Ectodermal cell (in vitro differentiated cells): ENCODE results near the gene MSH5.

Experiments used
- H3K27ac ChIP-seq: 2 replicates; pipeline ENCODE4 v1.7.0; 2013; ENCODE audit warnings: mild to moderate bottlenecking, low read depth, low read length; ENCODE audit not compliant: insufficient read depth, poor library complexity, severe bottlenecking
- H3K27me3 ChIP-seq: 2 replicates; pipeline ENCODE4 v1.7.0; 2013; ENCODE audit warnings: mild to moderate bottlenecking, low read length; ENCODE audit not compliant: insufficient read depth, control insufficient read depth, poor library complexity, severe bottlenecking
- H3K36me3 ChIP-seq: one replicate; pipeline ENCODE4 v1.7.0; 2013; ENCODE audit warnings: low read length; ENCODE audit not compliant: control insufficient read depth, insufficient read depth
- H3K4me1 ChIP-seq: one replicate; pipeline ENCODE4 v1.7.0; 2013; ENCODE audit warnings: low read length; ENCODE audit not compliant: control insufficient read depth, insufficient read depth
- H3K4me3 ChIP-seq: 2 replicates; pipeline ENCODE4 v1.7.0; 2013; ENCODE audit warnings: low read depth, low read length, control low read depth; ENCODE audit not compliant: insufficient read depth
- H3K9me3 ChIP-seq: 2 replicates; pipeline ENCODE4 v1.7.0; 2013; ENCODE audit warnings: mild to moderate bottlenecking, low read length, moderate library complexity; ENCODE audit not compliant: control insufficient read depth
- WGBS, 2 experiments: methylation state at CpG; one replicate each; pipeline ENCODE4 v1.1.7; 2013; ENCODE audit warnings: missing lambda C conversion rate in 2 of 2; 5-methylcytosine and 5-hydroxymethylcytosine counted together

MSH5 gene

GRCh38 chr6:31711233-31711632, 28.6 kb upstream of the MSH5 start:
- Histone ChIP-seq H3K4me1 (peaks cover 34% of the 10 kb centered on the region), H3K4me3 (no peak overlapping the region), H3K36me3 (no peaks in the 10 kb centered on the region), H3K27me3 (peaks cover 50% of the 10 kb centered on the region), H3K27ac (no peak overlapping the region), H3K9me3 (no peaks in the 10 kb centered on the region)
- WGBS, 2 experiments: 81 to 84% methylated on average over 8 of the region's 8 CpGs

GRCh38 chr6:31712296-31712695, 27.5 kb upstream of the MSH5 start:
- no peaks in the 10 kb centered on the region for H3K9me3 ChIP-seq
- WGBS, 2 experiments: 91 to 95% methylated on average over 8 of the region's 8 CpGs

GRCh38 chr6:31713465-31713864, 26.3 kb upstream of the MSH5 start:
- Histone ChIP-seq H3K27me3 (peaks cover 38% of the 10 kb centered on the region), H3K27ac (peak overlapping the region; percentile 71), H3K4me1 (peaks cover 34% of the 10 kb centered on the region), H3K4me3 (no peak overlapping the region), H3K36me3 (no peaks in the 10 kb centered on the region), H3K9me3 (no peaks in the 10 kb centered on the region)
- WGBS, 2 experiments: 73% methylated on average over 4 of the region's 4 CpGs

More at GRCh38 chr6:31712296-31712695, 27.5 kb upstream of the MSH5 start:
- peaks cover 34% of the 10 kb centered on the region for H3K4me1 ChIP-seq
- H3K27me3 ChIP-seq: peaks cover 41% of the 10 kb centered on the region
- H3K4me3 ChIP-seq: no peak overlapping the region
- H3K36me3 ChIP-seq: no peaks in the 10 kb centered on the region
- H3K27ac ChIP-seq: no peak overlapping the region

GRCh38 chr6:31713991-31714684, 25.7 kb upstream of the MSH5 start:
- Histone ChIP-seq H3K36me3 (no peaks in the 10 kb centered on the region), H3K27me3 (peaks cover 38% of the 10 kb centered on the region), H3K9me3 (no peaks in the 10 kb centered on the region), H3K4me3 (no peak overlapping the region), H3K27ac (peak overlapping the region; percentile 71), H3K4me1 (peaks cover 34% of the 10 kb centered on the region)
- WGBS, 2 experiments: 8 to 10% methylated on average over 5 of the region's 5 CpGs

GRCh38 chr6:31715022-31715958, 24.5 kb upstream of the MSH5 start, which contains the start of gene LY6G6D:
LY6G6D (plus strand) TSS chr6:31715348; CDS start chr6:31715356, 8 bp downstream.
- H3K4me3 ChIP-seq: no peak within 1 kb of the TSS
- H3K9me3 ChIP-seq: no peaks in the 10 kb centered on the region
- peak within 1 kb of the TSS; percentile 71 for H3K27ac ChIP-seq
- H3K36me3 ChIP-seq: no peaks in the 10 kb centered on the region
- H3K4me1 ChIP-seq: peaks cover 34% of the 10 kb centered on the region
- 55 to 56% methylated on average over 16 of the region's 16 CpGs for WGBS, 2 experiments
- H3K27me3 ChIP-seq: peaks cover 32% of the 10 kb centered on the region

- Histone ChIP-seq H3K27me3 (peaks cover 12% of the 10 kb centered on the region), H3K36me3 (no peaks in the 10 kb centered on the region), H3K4me1 (peaks cover 23% of the 10 kb centered on the region), H3K4me3 (no peak overlapping the region), H3K27ac (no peak overlapping the region), H3K9me3 (no peaks in the 10 kb centered on the region)
- 71 to 72% methylated on average over 10 of the region's 10 CpGs for WGBS, 2 experiments
Measured at GRCh38 chr6:31717499-31718222, 22.1 kb upstream of the MSH5 start.

- no peaks in the 10 kb centered on the region for H3K9me3 ChIP-seq
- no peak overlapping the region for H3K4me3 ChIP-seq
- 94 to 100% methylated on average over 1 of the region's 1 CpG for WGBS, 2 experiments
- H3K36me3 ChIP-seq: no peaks in the 10 kb centered on the region
- no peak overlapping the region for H3K27ac ChIP-seq
- peaks cover 9% of the 10 kb centered on the region for H3K27me3 ChIP-seq
- H3K4me1 ChIP-seq: peaks cover 20% of the 10 kb centered on the region
Measured at GRCh38 chr6:31718265-31718664, 21.5 kb upstream of the MSH5 start.

GRCh38 chr6:31719001-31719400, 20.8 kb upstream of the MSH5 start:
- Histone ChIP-seq H3K27me3 (peaks cover 9% of the 10 kb centered on the region), H3K27ac (no peak overlapping the region), H3K36me3 (no peaks in the 10 kb centered on the region), H3K4me3 (no peak overlapping the region), H3K9me3 (no peaks in the 10 kb centered on the region), H3K4me1 (peaks cover 13% of the 10 kb centered on the region)
- 87 to 90% methylated on average over 6 of the region's 6 CpGs for WGBS, 2 experiments

GRCh38 chr6:31720196-31720770, 19.5 kb upstream of the MSH5 start:
- no peaks in the 10 kb centered on the region for H3K9me3 ChIP-seq
- no peak overlapping the region for H3K27ac ChIP-seq
- H3K36me3 ChIP-seq: no peaks in the 10 kb centered on the region
- H3K4me1 ChIP-seq: peaks cover 1% of the 10 kb centered on the region
- peaks cover 9% of the 10 kb centered on the region for H3K27me3 ChIP-seq
- 87 to 96% methylated on average over 5 of the region's 5 CpGs for WGBS, 2 experiments
- no peak overlapping the region for H3K4me3 ChIP-seq
